ENCODE measurements around the gene PLAAT2.
"Not testable (repeated sequence)": the region's sequence is repeated elsewhere in the genome, so short reads cannot be mapped to it uniquely, and the experiment has no call there.

Gene PLAAT2

GRCh38 chr11:63564056-63564774 is 1.0 kb upstream of the PLAAT2 start:
- DNase-seq (no peak), ATAC-seq (peak; percentile 55)
- Mint-ChIP-seq H3K9me3 (no peaks in the 10 kb centered on the region), H3K4me3 (no peak overlapping the region), H3K27me3 (no peaks in the 10 kb centered on the region), H3K4me1 (peaks cover 74% of the 10 kb centered on the region), H3K27ac (no peak overlapping the region), H3K36me3 (ENCODE audit: low read depth) (no peaks in the 10 kb centered on the region)

DNA sequence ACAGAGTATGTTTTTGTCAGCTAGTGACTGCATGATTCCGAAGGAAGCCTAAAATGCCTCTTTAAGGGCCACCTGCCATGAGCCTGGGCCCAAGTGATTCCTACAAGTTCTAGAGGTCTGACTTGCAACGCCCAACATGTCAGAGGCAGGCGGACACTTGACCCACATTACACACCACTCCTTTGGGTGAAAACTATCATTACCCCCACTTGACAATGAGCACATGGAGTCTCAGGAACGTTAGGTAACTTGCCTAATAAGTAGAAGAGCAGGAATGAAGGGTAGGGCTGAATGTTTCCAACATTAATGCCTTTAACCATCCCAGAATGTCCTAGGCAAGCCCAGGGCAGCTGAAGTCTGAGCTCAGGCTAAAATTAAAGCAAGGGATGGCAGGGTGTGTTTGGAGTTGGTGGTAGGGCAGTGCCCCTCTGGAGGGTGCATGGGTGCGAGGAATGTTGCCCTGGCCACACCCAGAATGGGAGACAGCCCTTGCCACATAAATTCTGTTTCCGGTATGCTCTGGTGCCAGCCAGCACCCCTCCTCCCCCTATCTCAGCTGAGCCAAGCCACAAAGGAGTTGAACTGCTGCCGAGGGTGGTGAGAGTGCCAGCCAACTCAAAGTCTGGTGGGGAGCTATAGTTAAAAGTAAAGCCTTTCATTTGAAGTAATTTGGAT is 2.5 kb downstream of the PLAAT2 start:
- no peak for ATAC-seq
- Mint-ChIP-seq H3K4me3 (no peak overlapping the region), H3K4me1 (peaks cover 48% of the 10 kb centered on the region), H3K9me3 (no peaks in the 10 kb centered on the region), H3K36me3 (ENCODE audit: low read depth) (no peaks in the 10 kb centered on the region), H3K27ac (no peak overlapping the region), H3K27me3 (no peaks in the 10 kb centered on the region)
- DNase-seq = no peak

GRCh38 chr11:63558459-63559157 is 4.6 kb downstream of the PLAAT2 start:
- DNase-seq (no peak), ATAC-seq (no peak)
- H3K4me1 Mint-ChIP-seq = peaks cover 43% of the 10 kb centered on the region
- no peaks in the 10 kb centered on the region for H3K36me3 Mint-ChIP-seq (ENCODE audit: low read depth)
- H3K27me3 Mint-ChIP-seq = no peaks in the 10 kb centered on the region
- H3K9me3 Mint-ChIP-seq = no peaks in the 10 kb centered on the region
- no peak overlapping the region for H3K4me3 Mint-ChIP-seq
- H3K27ac Mint-ChIP-seq = no peak overlapping the region

DNA sequence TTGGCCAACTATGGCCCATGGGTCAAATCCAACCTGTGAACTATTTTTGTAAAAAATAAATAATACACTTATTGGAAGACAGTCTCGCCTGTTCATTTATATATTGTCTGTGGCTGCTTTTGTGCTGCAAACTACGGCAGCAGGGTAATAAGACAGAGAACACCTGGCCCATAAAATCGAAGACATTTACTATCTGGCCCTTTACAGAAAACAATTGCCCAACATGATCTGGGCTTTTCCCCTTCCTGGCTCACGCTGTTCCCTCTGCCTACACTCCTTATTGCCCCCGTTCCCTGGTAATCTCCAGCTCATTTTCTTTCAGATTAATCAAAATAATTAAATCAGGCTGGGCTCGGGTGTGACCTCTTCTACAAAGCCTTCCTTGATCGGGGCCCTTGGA is 5.6 kb downstream of the PLAAT2 start:
- no peak overlapping the region for H3K4me3 Mint-ChIP-seq

DNA sequence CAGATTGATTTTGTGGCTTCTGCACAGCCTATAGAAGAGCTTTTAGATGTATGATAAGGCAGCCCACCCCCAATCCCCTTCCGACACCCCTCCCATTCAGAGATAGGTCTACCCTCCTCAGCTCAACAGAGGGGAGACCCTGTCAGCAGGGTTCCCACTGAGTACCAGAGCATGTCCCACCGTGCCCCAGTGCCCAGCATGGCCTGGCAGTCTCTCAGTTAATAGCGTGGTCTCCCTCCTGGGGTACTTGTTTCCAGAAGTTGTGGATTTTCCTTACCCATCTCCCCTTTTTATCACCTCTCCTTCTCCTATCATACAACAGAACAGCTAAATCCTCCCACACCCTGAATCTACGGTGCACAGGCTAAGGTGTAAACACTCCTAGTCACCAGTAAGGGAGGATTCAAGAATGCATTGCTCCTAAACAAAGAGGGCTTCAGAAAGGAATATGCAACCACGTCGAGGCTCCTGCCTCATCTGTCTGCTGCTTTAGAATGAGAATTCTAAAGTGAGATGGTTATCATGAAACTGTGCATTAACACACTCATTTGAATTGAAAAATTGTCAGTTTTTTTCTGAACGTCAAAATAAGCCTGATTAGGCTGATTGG is 6.7 kb downstream of the PLAAT2 start:
- Mint-ChIP-seq H3K27ac (no peak overlapping the region), H3K9me3 (no peaks in the 10 kb centered on the region), H3K4me1 (peaks cover 48% of the 10 kb centered on the region), H3K4me3 (no peak overlapping the region), H3K36me3 (ENCODE audit: low read depth) (no peaks in the 10 kb centered on the region), H3K27me3 (no peaks in the 10 kb centered on the region)
- ATAC-seq (no peak), DNase-seq (no peak)

More for the DNA sequence above, 5.6 kb downstream of the PLAAT2 start:
- Mint-ChIP-seq H3K36me3 (ENCODE audit: low read depth) (no peaks in the 10 kb centered on the region), H3K27ac (no peak overlapping the region), H3K4me1 (peaks cover 48% of the 10 kb centered on the region), H3K27me3 (no peaks in the 10 kb centered on the region), H3K9me3 (no peaks in the 10 kb centered on the region)
- no peak for ATAC-seq
- no peak for DNase-seq

DNA sequence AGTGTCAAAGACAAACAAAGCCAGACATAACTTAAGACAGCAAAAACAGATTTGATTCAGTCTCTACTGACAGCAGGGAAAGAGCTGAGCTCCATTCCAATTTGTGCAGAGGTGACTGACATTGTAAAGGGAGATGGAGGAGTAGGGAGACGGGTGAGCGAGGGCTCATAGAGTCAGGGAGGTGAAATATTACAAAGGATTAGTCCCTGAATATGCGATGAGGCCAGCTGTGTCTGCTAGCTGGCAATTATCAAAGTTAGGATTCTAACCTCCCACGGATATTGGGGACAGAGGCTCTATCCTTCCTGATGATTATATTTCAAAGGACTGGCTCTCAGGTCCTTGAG is 8.3 kb downstream of the PLAAT2 start:
- ATAC-seq (no peak), DNase-seq (no peak)
- peaks cover 43% of the 10 kb centered on the region for H3K4me1 Mint-ChIP-seq
- H3K27ac Mint-ChIP-seq = no peak overlapping the region
- no peaks in the 10 kb centered on the region for H3K9me3 Mint-ChIP-seq
- no peak overlapping the region for H3K4me3 Mint-ChIP-seq
- H3K36me3 Mint-ChIP-seq (ENCODE audit: low read depth) = peaks cover 3% of the 10 kb centered on the region
- H3K27me3 Mint-ChIP-seq = no peaks in the 10 kb centered on the region

DNA sequence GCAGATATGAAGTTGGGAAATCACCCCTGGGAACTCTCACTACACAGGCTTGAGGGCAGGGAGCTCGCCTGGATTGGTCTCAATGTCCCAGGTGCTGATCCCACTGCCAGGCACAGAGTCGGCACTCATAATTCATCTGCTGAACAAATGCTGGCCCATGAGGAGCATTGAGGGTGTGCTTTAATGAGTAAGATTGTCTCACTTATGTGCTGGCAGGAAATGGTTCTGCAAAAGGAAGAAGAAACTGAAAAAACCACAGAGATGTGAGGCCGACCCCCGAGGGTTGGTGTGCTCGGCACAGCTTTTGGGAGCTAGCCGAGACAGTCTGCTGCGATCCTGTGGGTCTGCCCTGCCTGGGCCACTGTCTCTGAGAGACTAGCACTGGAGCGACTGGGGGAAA is 9.4 kb downstream of the PLAAT2 start:
- DNase-seq (peak; percentile 55), ATAC-seq (peak; percentile 78)
- Mint-ChIP-seq H3K9me3 (no peaks in the 10 kb centered on the region), H3K4me1 (peaks cover 43% of the 10 kb centered on the region), H3K27ac (peak overlapping the region; percentile 89), H3K27me3 (no peaks in the 10 kb centered on the region), H3K4me3 (peak overlapping the region; percentile 60), H3K36me3 (ENCODE audit: low read depth) (peaks cover 3% of the 10 kb centered on the region)

DNA sequence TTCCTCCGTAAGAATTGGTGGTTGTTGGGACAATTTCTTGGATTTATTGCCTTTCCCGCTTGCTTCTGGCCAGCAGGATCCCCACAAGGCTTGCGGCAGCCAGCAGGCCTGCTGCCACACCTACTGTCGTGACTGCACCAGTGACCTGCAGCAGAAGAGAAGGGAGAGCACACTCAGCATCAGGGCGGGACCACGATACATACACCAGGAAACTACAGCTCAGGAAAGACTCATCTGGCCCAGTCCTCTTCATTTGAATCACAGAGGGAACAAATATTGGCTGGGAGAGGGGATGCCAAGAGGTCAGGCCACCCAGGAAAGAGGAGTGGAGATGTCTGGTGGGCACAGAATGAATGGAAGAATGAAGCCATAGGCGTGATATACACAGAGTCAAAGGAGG is 10.3 kb downstream of the PLAAT2 start:
- Mint-ChIP-seq H3K4me3 (peak overlapping the region; percentile 60), H3K4me1 (peaks cover 43% of the 10 kb centered on the region), H3K36me3 (ENCODE audit: low read depth) (peaks cover 3% of the 10 kb centered on the region), H3K27me3 (no peaks in the 10 kb centered on the region), H3K27ac (peak overlapping the region; percentile 76), H3K9me3 (no peaks in the 10 kb centered on the region)
- ATAC-seq = peak; percentile 53
- DNase-seq = no peak

- peaks cover 43% of the 10 kb centered on the region for H3K4me1 Mint-ChIP-seq
- peak; percentile 54 for DNase-seq
- peak; percentile 56 for ATAC-seq
- H3K27ac Mint-ChIP-seq = peak overlapping the region; percentile 88
- peaks cover 3% of the 10 kb centered on the region for H3K36me3 Mint-ChIP-seq (ENCODE audit: low read depth)
- peak overlapping the region; percentile 73 for H3K4me3 Mint-ChIP-seq
- no peaks in the 10 kb centered on the region for H3K9me3 Mint-ChIP-seq
- H3K27me3 Mint-ChIP-seq = no peaks in the 10 kb centered on the region
Observed at GRCh38 chr11:63551889-63552266, 11.3 kb downstream of the PLAAT2 start.

DNA sequence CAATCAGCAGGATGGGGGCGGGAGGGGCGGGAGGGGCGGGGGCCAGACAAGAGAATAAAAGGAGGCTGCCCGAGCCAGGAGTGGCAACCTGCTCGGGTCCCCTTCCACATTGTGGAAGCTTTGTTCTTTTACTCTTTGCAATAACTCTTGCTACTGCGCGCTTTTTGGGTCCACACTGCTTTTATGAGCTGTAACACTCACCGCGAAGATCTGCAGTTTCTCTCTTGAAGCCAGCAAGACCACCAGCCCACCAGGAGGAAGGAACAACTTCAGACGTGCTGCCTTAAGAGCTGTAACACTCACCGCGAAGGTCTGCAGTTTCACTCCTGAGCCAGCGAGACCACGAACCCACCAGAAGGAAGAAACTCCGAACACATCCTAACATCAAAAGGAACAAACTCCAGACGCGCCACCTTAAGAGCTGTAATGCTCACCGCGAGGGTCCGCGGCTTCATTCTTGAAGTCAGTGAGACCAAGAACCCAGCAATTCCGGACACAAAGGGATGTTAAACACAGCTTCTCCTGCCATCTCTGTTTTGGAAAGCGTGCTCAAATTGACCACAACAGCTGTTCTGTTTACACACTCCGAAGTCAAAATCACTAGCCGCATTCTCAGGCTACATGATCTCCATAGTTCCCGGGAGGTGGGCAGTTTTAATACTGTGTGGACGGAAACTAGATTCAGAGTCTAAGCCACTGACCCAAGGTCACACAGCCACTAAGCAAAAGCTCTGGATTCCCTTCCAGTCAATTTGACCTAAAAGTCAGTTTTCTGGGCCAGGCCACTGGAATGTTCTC is 11.9 kb downstream of the PLAAT2 start:
- H3K27me3 Mint-ChIP-seq = no peaks in the 10 kb centered on the region
- H3K27ac Mint-ChIP-seq = peak overlapping the region; percentile 88
- DNase-seq (peak; percentile 40), ATAC-seq (peak; percentile 5)
- peaks cover 3% of the 10 kb centered on the region for H3K36me3 Mint-ChIP-seq (ENCODE audit: low read depth)
- H3K4me3 Mint-ChIP-seq = peak overlapping the region; percentile 73
- no peaks in the 10 kb centered on the region for H3K9me3 Mint-ChIP-seq
- H3K4me1 Mint-ChIP-seq = peaks cover 43% of the 10 kb centered on the region

- H3K36me3 Mint-ChIP-seq (ENCODE audit: low read depth); H3K27ac Mint-ChIP-seq; H3K9me3 Mint-ChIP-seq; ATAC-seq; DNase-seq; H3K27me3 Mint-ChIP-seq; H3K4me3 Mint-ChIP-seq: not testable (repeated sequence)
- peaks cover 40% of the 10 kb centered on the region for H3K4me1 Mint-ChIP-seq
Observed at GRCh38 chr11:63550156-63550700, 13.0 kb downstream of the PLAAT2 start.

GRCh38 chr11:63549411-63549810 is 13.8 kb downstream of the PLAAT2 start:
- Mint-ChIP-seq H3K4me1 (peaks cover 35% of the 10 kb centered on the region), H3K27ac (peak overlapping the region; percentile 13), H3K27me3 (no peaks in the 10 kb centered on the region), H3K36me3 (ENCODE audit: low read depth) (peaks cover 3% of the 10 kb centered on the region), H3K9me3 (no peaks in the 10 kb centered on the region), H3K4me3 (no peak overlapping the region)
- DNase-seq = no peak
- no peak for ATAC-seq

DNA sequence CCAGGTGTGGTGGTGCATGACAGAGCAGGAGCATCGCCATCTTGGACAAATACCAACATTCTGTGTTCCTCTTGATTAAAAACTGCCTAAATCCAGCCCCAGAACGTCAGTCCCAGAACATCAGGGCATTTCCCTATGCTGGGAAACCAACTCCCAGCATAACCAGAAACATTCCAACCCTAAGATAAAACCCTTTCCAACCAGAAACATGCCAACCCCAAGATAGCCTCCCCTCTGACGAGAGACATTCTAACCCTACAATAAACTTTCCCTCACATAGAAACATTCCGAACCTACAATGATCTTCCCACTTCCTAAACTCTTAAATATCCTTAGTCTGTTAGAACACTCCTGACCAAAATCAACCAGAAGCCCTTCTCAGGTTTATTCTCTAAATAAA is 15.0 kb downstream of the PLAAT2 start:
- DNase-seq (no peak), ATAC-seq (no peak)
- Mint-ChIP-seq H3K27ac (no peak overlapping the region), H3K4me3 (no peak overlapping the region), H3K27me3 (no peaks in the 10 kb centered on the region), H3K9me3 (no peaks in the 10 kb centered on the region), H3K36me3 (ENCODE audit: low read depth) (peaks cover 3% of the 10 kb centered on the region), H3K4me1 (peaks cover 31% of the 10 kb centered on the region)

DNA sequence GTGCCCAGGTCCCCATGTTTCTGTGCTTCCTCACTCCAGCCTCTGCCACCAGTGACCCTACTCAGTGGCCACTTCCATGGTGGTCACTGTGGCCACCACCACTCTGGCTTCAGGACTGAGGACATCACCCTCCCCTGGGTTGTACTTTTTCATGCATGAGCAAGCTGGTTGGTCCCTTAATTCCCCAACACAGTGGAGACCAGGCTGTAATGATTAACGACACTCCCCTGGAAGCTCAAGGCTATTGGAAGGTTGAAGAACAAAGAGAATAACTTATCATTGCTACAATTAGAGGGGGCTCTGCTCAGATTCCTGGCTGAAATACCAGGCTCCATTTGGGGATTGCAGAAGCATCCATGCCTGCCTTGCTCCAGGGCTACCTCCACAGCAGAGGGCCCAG is 16.1 kb downstream of the PLAAT2 start:
- Mint-ChIP-seq H3K36me3 (ENCODE audit: low read depth) (peaks cover 3% of the 10 kb centered on the region), H3K9me3 (no peaks in the 10 kb centered on the region), H3K4me3 (no peak overlapping the region), H3K27me3 (no peaks in the 10 kb centered on the region), H3K4me1 (peaks cover 25% of the 10 kb centered on the region), H3K27ac (no peak overlapping the region)
- no peak for ATAC-seq
- DNase-seq = no peak

Data from activated naive CD8-positive, alpha-beta T cell treated with anti-CD3 and anti-CD28 coated beads, Interleukin-2, amount 50 U/mL, for 24 hours (primary cell).